IMR-90 (cell line): Measurements from ENCODE around the gene S100A13.

Experiments used
- BHLHE40 ChIP-seq: fragments of 150-350 bp; IDR thresholded peaks from 2 replicates; pipeline ENCODE4 v1.6.1; 2016; ENCODE audit warnings: mild to moderate bottlenecking, low read depth, low read length
- CEBPB ChIP-seq: IDR thresholded peaks from 2 replicates; pipeline ENCODE4 v1.6.1; 2012; ENCODE audit warnings: low read depth, low read length, improper control_type of control experiment
- CTCF ChIP-seq: conservative IDR thresholded peaks from 2 replicates; pipeline ENCODE4 v1.5.1; 2012; ENCODE audit warnings: mild to moderate bottlenecking, low read depth, low read length, improper control_type of control experiment
- ELK1 ChIP-seq: fragments of 150-350 bp; IDR thresholded peaks from 2 replicates; pipeline ENCODE4 v1.6.1; 2016; ENCODE audit warnings: low read depth, mild to moderate bottlenecking, low read length, moderate library complexity, borderline replicate concordance
- MAZ ChIP-seq: IDR thresholded peaks from 2 replicates; pipeline ENCODE4 v1.6.1; 2012; ENCODE audit warnings: low read depth, mild to moderate bottlenecking, low read length, improper control_type of control experiment, moderate library complexity, borderline replicate concordance
- MXI1 ChIP-seq: IDR thresholded peaks from 2 replicates; pipeline ENCODE4 v1.6.1; 2012; ENCODE audit warnings: low read depth, mild to moderate bottlenecking, low read length, moderate library complexity, borderline replicate concordance
- NFE2L2 ChIP-seq: fragments of 150-350 bp; IDR thresholded peaks from 2 replicates; pipeline ENCODE4 v1.6.1; 2016; ENCODE audit warnings: low read depth, mild to moderate bottlenecking, low read length
- POLR2A ChIP-seq: IDR thresholded peaks from 2 replicates; pipeline ENCODE4 v1.6.1; 2012; ENCODE audit warnings: mild to moderate bottlenecking, low read depth, low read length
- RAD21 ChIP-seq: IDR thresholded peaks from 2 replicates; pipeline ENCODE4 v1.6.1; 2012; ENCODE audit warnings: low read length, improper control_type of control experiment
- RFX5 ChIP-seq: IDR thresholded peaks from 2 replicates; pipeline ENCODE4 v1.8.0; 2012; ENCODE audit warnings: low read depth, mild to moderate bottlenecking, low read length, moderate library complexity
- SMC3 ChIP-seq: fragments of 150-350 bp; IDR thresholded peaks from 2 replicates; pipeline ENCODE4 v1.6.1; 2016; ENCODE audit warnings: low read depth, mild to moderate bottlenecking, antibody characterized with exemption, low read length, moderate library complexity
- USF2 ChIP-seq: fragments of 150-350 bp; IDR thresholded peaks from 2 replicates; pipeline ENCODE4 v1.6.1; 2017; ENCODE audit warnings: mild to moderate bottlenecking, antibody characterized with exemption, low read length, low read depth

GRCh38 chr1:153626904-153627714 is at the start of gene S100A13:
- TF ChIP-seq NFE2L2, result no peak
- peak; percentile 60 for TF ChIP-seq CTCF
- TF ChIP-seq RAD21, result peak; percentile 42
- TF ChIP-seq SMC3, result peak; percentile 24
- TF ChIP-seq POLR2A, result peak; percentile 99
- no peak for TF ChIP-seq RFX5
- TF ChIP-seq MAZ, result no peak; the same call in 1 of the 2 replicates
- TF ChIP-seq CEBPB, result no peak
- peak; percentile 42; the same call in 1 of the 2 replicates for TF ChIP-seq BHLHE40
- no peak for TF ChIP-seq USF2
- TF ChIP-seq MXI1, result no peak; the same call in 1 of the 2 replicates
- no peak for TF ChIP-seq ELK1
